Upper lobe of left lung (tissue), 6 donors: Measurements from ENCODE around the gene RSPO1. TPM values are rescaled to one million over a fixed set of nuclear protein-coding genes. Genes with fewer than 3 reads are reported as not detected.
A peak's percentile ranks its signal among the peaks of the same experiment; 100 is the strongest.

ENCODE experiments used
- ATAC-seq, 2 donors: fragments of 200-7000 bp; cut with Tn5 transposase; one replicate each; pipeline ENCODE4 v1.9.1; 2022; ENCODE audit warnings: mild to moderate bottlenecking in 2 of 2, moderate library complexity in 2 of 2; ENCODE audit not compliant: low FRiP score in 2 of 2
- DNase-seq, 2 donors: peaks; one replicate each; pipeline ENCODE4 v3.0.0-alpha.2; 2019 to 2020
- H3K27ac ChIP-seq, 4 donors: fragments of 200-600 bp; sonication (generic); one replicate each; pipeline ENCODE4 v1.5.1; 2016 to 2019
- H3K27me3 ChIP-seq, 4 donors: fragments of 200-600 bp; sonication (generic); one replicate each; pipeline ENCODE4 v1.5.1; 2017 to 2019
- H3K36me3 ChIP-seq, 4 donors: fragments of 200-600 bp; sonication (generic); one replicate each; pipeline ENCODE4 v1.5.1; 2016 to 2019
- H3K4me1 ChIP-seq, 4 donors: fragments of 200-600 bp; sonication (generic); one replicate each; pipeline ENCODE4 v1.5.1; 2018 to 2019
- H3K4me3 ChIP-seq, 4 donors: fragments of 200-600 bp; sonication (generic); one replicate each; pipeline ENCODE4 v1.5.1; 2017 to 2019; ENCODE audit warnings: mild to moderate bottlenecking in 2 of 4, moderate library complexity in 1 of 4
- H3K9me3 ChIP-seq, 4 donors: fragments of 200-600 bp; sonication (generic); one replicate each; pipeline ENCODE4 v1.5.1; 2018 to 2019
- CTCF ChIP-seq, 6 experiments: fragments of 450-650 bp in 4 of 6; fragments of 200-600 bp in 2 of 6; sonication (generic) in 2 of 6; IDR thresholded peaks; one replicate each; pipeline ENCODE4 v1.5.1; 2016 to 2019; ENCODE audit warnings: antibody characterized with exemption in 6 of 6
- EP300 ChIP-seq, 4 donors: sonication (generic); formaldehyde crosslinking; IDR thresholded peaks; one replicate each; pipeline ENCODE4 v1.5.1; 2017; ENCODE audit warnings: antibody characterized with exemption in 4 of 4, control low read depth in 2 of 4
- POLR2A ChIP-seq, 4 donors: fragments of 450-650 bp; IDR thresholded peaks; one replicate each; pipeline ENCODE4 v1.5.1; 2016 to 2017; ENCODE audit warnings: antibody characterized with exemption in 4 of 4, mild to moderate bottlenecking in 2 of 4
- POLR2AphosphoS5 ChIP-seq, 2 donors: sonication (generic); formaldehyde crosslinking; IDR thresholded peaks; one replicate each; pipeline ENCODE4 v1.5.1; 2017; ENCODE audit warnings: antibody characterized with exemption in 2 of 2
- WGBS, 2 donors: methylation state at CpG; one replicate each; pipeline ENCODE4 v1.1.5; 2017 to 2018; 5-methylcytosine and 5-hydroxymethylcytosine counted together
- total RNA-seq, 6 donors: library from RNA; depleted of rRNA in 4 of 6; stranded (reverse); fragments of >200 nt in 4 of 6; gene quantifications; one replicate each; pipeline versions ENCODE4 v1.1.0 to v1.2.1, GENCODE V29; 2016 to 2021
- donor health status: DM: no; HTN: no; CAD: no; lungs with moderate emphysema.
- donor health status: DM: no; HTN: yes; CAD: no; lungs with severe emphysema.

The RSPO1 gene
- total RNA-seq, 6 donors from 2014 or later: 0.98 to 5.4 (median 3.5) TPM

DNA sequence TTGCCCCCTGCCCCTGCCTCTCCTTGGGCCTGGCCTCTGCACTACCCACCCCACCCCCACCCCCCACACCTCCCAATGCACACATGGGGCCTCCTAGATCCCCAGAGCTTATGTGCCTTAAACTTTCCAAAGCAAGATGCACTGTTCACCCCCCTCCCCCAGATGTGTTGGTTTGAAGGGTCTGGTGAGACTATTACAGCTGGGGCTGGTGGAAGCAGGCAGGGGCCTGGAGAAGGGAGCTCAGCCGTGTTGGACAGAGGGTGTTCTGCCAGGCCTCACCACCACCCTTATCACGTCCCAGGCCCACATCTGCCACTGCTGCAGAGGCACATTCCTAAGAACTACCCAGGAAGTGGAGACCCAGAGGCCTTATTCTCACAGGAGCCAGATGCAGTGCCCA lies 18.3 kb upstream of the RSPO1 start:
- Histone ChIP-seq H3K9me3 (no peaks in the 10 kb centered on the region), H3K4me3 (no peak overlapping the region), H3K27me3 (no peaks in the 10 kb centered on the region), H3K36me3 (no peaks in the 10 kb centered on the region), H3K4me1 (no peaks in the 10 kb centered on the region), H3K27ac (no peak overlapping the region)
- TF ChIP-seq POLR2AphosphoS5 (IDR thresholded peaks at IDR 0.05): no peak
- no peak for TF ChIP-seq EP300 (IDR thresholded peaks at IDR 0.05)
- TF ChIP-seq POLR2A (IDR thresholded peaks at IDR 0.05): no peak
- ATAC-seq (no peak), DNase-seq (no peak)
- WGBS, 2 donors: 71% methylated on average over 2 of the region's 2 CpGs; no CpG with 5 or more reads in 1 of the 2 donors

GRCh38 chr1:37651803-37652202 lies 17.1 kb upstream of the RSPO1 start:
- Histone ChIP-seq H3K4me3 (no peak overlapping the region), H3K9me3 (no peaks in the 10 kb centered on the region), H3K36me3 (no peaks in the 10 kb centered on the region), H3K4me1 (no peaks in the 10 kb centered on the region), H3K27ac (no peak overlapping the region), H3K27me3 (no peaks in the 10 kb centered on the region)
- no peak for DNase-seq
- 67 to 73% methylated on average over 10 of the region's 10 CpGs for WGBS, 2 donors
- no peak for TF ChIP-seq POLR2A (IDR thresholded peaks at IDR 0.05)
- no peak for TF ChIP-seq POLR2AphosphoS5 (IDR thresholded peaks at IDR 0.05)
- no peak for TF ChIP-seq EP300 (IDR thresholded peaks at IDR 0.05)
- no peak for TF ChIP-seq CTCF (IDR thresholded peaks at IDR 0.05)
- no peak for ATAC-seq

GRCh38 chr1:37650721-37651120 lies 16.0 kb upstream of the RSPO1 start:
- ATAC-seq: peak in 1 of 2 donors; percentile 2
- Histone ChIP-seq H3K36me3 (no peaks in the 10 kb centered on the region), H3K4me1 (no peaks in the 10 kb centered on the region), H3K4me3 (no peak overlapping the region), H3K9me3 (no peaks in the 10 kb centered on the region), H3K27me3 (no peaks in the 10 kb centered on the region), H3K27ac (no peak overlapping the region)
- WGBS, 2 donors: 77 to 82% methylated on average over 5 of the region's 5 CpGs
- peak in 1 of 2 donors; percentile 36 for DNase-seq
- TF ChIP-seq CTCF (IDR thresholded peaks at IDR 0.05) (no peak), POLR2A (IDR thresholded peaks at IDR 0.05) (no peak), EP300 (IDR thresholded peaks at IDR 0.05) (no peak), POLR2AphosphoS5 (IDR thresholded peaks at IDR 0.05) (no peak)

- H3K27ac ChIP-seq: no peak overlapping the region
- no peaks in the 10 kb centered on the region for H3K4me1 ChIP-seq
- ATAC-seq (no peak), DNase-seq (no peak)
- no peaks in the 10 kb centered on the region for H3K36me3 ChIP-seq
- TF ChIP-seq EP300 (IDR thresholded peaks at IDR 0.05) (no peak), CTCF (IDR thresholded peaks at IDR 0.05) (no peak), POLR2A (IDR thresholded peaks at IDR 0.05) (no peak), POLR2AphosphoS5 (IDR thresholded peaks at IDR 0.05) (no peak)
- H3K4me3 ChIP-seq: no peak overlapping the region
- 64 to 68% methylated on average over 5 of the region's 5 CpGs for WGBS, 2 donors
- H3K27me3 ChIP-seq: no peaks in the 10 kb centered on the region
- no peaks in the 10 kb centered on the region for H3K9me3 ChIP-seq
Observed at GRCh38 chr1:37650173-37650572, 15.5 kb upstream of the RSPO1 start.

GRCh38 chr1:37647281-37647680 lies 12.6 kb upstream of the RSPO1 start:
- H3K9me3 ChIP-seq: peaks cover 0 to 2% (median 0%) of the 10 kb centered on the region in 4 donors
- H3K36me3 ChIP-seq: no peaks in the 10 kb centered on the region
- WGBS, 2 donors: 83 to 92% methylated on average over 7 of the region's 7 CpGs
- TF ChIP-seq EP300 (IDR thresholded peaks at IDR 0.05): no peak
- ATAC-seq (no peak), DNase-seq (no peak)
- H3K4me1 ChIP-seq: no peaks in the 10 kb centered on the region
- no peak overlapping the region for H3K4me3 ChIP-seq
- no peak overlapping the region for H3K27ac ChIP-seq
- no peaks in the 10 kb centered on the region for H3K27me3 ChIP-seq

GRCh38 chr1:37641059-37641458 lies 6.4 kb upstream of the RSPO1 start:
- Histone ChIP-seq H3K4me1 (no peaks in the 10 kb centered on the region), H3K27ac (no peak overlapping the region), H3K27me3 (no peaks in the 10 kb centered on the region), H3K9me3 (peaks cover 0 to 7% (median 3%) of the 10 kb centered on the region in 4 donors), H3K4me3 (no peak overlapping the region), H3K36me3 (no peaks in the 10 kb centered on the region)
- no peak for TF ChIP-seq POLR2A (IDR thresholded peaks at IDR 0.05)
- no peak for TF ChIP-seq POLR2AphosphoS5 (IDR thresholded peaks at IDR 0.05)
- TF ChIP-seq CTCF (IDR thresholded peaks at IDR 0.05): no peak
- TF ChIP-seq EP300 (IDR thresholded peaks at IDR 0.05): no peak
- no peak for DNase-seq
- no peak for ATAC-seq
- WGBS, 2 donors: 94 to 97% methylated on average over 1 of the region's 1 CpG
